GM19395 (cell line): ENCODE results near the gene OR7G1.
"Not testable (repeated sequence)": the region's sequence is repeated elsewhere in the genome, so short reads cannot be mapped to it uniquely, and the experiment has no call there.

Experiments used
- ATAC-seq: cut with Tn5 transposase; IDR thresholded peaks from one replicate; pipeline ENCODE4 v1.9.1; 2021; ENCODE audit warnings: mild to moderate bottlenecking, moderate library complexity; ENCODE audit not compliant: unreplicated experiment

Gene OR7G1

DNA sequence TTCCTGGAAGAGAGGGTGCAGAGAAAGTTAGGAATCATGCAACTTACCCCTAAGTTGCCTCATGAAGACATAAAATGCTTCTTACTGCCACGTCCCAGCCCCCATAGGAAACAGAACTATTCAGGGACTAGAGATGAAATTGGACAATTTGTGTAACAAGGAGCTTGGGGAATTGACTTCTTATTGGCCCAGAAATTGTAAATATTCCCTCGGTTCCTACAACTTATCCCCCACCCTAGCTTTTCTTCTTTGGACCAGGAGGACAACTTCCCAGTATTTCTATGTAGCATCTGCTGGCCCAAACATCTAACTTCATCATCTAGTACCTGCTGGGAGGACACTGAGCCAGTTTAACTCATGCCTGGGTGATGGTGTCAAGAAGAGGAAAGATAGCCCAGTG lies 28.8 kb downstream of the OR7G1 start, which contains the start of gene OR1M1:
Gene OR1M1, plus strand, starts transcription at position 301 of the 400 bp plus-strand sequence. CDS start 6,184 bp downstream, outside the sequence.
- no peak for ATAC-seq

DNA sequence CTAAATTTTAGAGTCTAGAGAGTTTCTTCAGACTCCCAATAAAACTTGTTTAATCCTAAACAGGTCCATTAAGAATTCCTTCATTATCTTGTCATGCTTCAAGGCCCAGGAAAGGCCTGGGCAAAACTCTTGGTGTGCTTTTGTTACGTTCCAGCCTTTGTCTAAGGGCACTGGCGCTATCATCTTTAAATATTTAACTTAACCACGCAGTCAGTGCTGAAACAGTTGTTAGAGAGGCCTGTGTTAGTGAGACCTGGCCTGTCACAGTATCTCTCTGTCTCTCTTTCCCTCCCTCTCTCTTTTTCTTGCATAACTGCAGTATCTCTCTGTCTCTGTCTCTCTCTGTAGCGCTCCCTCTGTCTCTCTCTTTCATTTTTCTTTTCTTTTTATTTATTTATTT lies 36.9 kb downstream of the OR7G1 start:
- ATAC-seq, result no peak

DNA sequence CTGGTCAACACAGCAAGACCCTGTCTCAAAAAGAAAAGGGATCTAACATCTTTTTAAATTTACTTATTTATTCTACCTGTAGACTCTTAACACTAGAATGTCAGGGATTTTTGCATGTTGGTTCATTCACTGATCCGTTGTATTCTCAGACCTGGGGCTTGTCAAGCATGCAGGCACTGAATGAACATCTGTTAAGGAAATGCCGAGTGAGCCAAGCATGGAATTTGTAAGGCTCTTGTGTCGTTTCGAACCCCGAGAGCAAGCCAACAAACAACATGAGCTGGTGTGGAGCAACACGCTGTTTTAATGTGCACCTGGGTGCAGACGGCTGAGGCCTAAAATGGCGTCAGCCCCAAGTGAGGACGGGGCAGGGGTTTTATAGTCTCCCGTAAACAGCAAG lies 38.7 kb downstream of the OR7G1 start:
- no peak for ATAC-seq

DNA sequence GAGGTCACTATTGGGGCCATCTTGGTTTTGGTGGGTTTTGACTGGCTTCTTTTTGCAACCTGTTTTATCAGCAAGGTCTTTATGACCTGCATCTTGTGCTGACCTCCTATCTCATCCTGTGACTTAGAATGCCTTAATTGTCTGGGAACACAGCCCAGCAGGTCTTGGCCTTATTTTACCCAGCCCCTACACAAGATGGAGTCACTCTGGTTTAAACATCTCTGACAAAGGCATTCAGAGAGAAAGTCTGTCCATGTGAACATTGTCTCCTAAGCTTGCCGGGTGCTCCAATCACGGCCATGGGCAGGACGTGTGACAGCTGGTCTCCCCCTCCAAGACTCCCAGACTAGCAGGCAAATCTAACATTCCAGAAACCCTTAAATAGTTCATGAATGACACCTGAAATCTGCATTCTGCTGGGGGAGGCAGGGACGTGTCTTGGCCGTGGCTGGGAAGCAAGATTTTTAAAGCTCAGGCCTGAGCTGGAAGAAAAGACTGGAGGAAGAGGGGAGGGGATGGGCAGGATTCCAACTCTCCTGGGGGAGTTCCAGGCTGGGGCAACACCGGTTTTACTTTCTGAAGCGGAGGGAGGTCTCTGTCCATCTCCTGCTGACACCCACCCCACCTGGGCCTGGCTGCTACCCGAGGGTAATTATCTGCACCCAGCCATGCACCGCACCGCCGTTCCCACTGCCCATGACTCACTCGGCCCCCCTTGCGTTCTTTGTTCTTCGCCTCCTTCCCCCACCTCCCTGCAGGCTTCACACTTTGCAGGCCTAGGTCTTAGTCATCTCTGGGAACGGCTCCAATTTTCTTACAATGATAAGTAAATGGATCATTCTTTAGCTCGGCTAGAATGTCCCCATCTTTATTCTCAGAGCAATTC lies 40.3 kb downstream of the OR7G1 start:
- no peak for ATAC-seq

GRCh38 chr19:9073806-9074205 lies 41.8 kb downstream of the OR7G1 start:
- ATAC-seq, result no peak

DNA sequence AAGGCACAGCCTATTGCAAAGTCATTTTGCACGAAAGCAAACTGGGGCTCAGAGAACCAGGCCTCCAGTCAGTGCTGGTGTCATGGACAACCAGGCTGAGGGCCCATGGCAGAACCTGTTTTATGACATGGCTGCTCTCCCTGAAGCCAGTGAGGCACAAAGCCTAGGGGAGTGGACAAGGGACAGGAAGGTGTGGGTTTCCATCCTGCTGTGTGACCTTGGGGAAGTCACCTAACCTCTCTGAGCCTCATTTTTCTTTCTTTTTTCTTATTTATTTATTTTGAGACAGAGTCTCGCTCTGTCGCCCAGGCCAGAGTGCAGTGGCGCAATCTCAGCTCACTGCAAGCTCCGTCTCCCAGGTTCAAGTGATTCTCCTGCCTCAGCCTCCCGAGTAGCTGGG lies 43.8 kb downstream of the OR7G1 start:
- ATAC-seq, result not testable (repeated sequence)

- ATAC-seq, result no peak
These were observed 45.5 kb downstream of the OR7G1 start for GRCh38 chr19:9070066-9070465.

DNA sequence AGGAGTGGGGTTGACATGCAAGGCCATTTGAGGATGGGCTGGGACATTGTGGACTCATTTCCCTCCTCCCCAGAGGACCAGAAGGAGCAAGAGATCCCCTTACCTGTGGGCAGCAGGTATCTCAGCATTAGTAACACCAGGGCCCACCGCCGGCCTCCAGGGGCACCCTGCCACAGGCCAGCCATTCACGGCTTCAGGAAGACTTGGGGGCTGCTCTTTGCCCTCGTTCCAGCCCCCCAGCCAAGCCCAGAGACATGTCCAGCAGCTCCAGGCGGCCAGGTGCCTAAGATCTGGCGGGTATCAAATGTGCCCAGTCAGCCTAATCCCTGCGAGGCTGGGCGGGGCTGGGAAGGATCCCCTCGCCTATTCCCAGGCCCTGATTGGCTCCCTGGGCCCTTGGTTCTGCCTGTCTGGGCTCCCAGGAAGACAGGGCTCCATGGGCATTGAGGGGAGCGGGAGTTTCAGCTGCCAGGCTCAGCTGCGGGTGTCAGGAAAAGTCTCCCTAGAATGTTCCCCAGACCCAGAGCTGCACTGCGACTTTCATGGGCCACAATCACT lies 50.0 kb downstream of the OR7G1 start:
- no peak for ATAC-seq
